DLD1 (cell line): Measurements from ENCODE around the gene MYH11.

Experiments
- in situ Hi-C: cut with HindIII; loops from 2 replicates; pipeline ENCODE4 v1.10.0; 2017; ENCODE audit warnings: low sequenced_read_pairs

MYH11 gene

DNA sequence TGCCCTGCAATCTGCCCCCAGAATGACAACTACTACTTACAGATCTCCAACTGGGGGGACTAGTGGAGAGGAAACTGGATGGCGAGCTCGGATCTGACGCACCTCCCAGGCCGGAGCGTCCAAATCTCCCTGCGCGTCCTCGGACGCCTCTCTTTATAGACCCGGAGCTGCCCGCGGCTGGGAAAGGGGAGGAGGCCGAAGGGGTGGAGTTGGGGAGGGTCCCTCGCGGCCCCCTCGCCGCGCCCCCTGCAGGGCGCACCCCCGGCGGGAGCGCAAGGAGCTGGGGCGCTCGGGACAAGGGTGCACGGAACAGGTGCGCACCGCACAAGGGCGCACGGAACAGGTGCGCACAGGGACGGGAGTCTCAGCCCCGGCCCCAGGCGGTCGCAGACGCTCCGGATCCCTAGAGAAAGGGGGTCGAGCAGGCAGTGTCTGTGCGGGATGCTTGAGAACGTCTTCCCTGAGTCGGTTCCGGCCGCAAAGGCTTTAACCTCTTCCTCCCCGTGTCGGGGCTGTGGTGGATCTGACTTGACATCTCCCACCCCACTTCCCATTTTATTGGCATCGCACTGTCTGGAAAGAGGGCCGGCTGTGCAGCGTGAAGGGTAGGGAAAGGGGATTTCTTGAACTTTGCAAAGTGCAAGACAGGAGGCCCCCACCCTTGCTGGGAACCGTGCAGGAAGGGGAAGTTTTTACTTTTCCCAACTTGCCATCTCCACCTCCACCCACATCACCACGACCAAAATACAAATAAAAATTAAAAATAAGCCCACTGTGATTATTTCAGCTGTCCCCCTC, at the start of gene MYH11:
TSS of gene MYH11 (minus strand) at position 128 of the 798 bp plus-strand sequence. CDS start 18,776 bp downstream, outside the sequence.
- in situ Hi-C loops, result no loop called here

DNA sequence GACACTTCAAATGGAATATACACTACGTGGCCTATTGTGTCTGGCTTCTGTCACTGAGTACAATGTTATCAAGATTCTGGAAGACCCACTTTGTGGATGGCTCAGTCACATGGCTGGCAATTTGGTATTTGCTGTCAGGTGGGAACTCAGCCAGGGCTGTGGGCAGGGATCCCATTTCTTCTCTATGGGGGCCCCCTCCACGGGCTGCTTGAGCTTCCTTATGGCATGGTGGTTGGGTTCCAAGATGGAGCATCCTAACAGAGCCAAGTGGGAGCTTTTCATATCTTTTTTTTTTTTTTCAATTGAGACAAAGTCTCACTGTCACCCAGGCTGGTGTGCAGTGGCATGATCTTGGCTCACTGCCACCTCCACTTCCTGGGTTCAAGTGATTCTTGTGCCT, 49.6 kb upstream of the MYH11 start:
- in situ Hi-C loops, result no loop called here

DNA sequence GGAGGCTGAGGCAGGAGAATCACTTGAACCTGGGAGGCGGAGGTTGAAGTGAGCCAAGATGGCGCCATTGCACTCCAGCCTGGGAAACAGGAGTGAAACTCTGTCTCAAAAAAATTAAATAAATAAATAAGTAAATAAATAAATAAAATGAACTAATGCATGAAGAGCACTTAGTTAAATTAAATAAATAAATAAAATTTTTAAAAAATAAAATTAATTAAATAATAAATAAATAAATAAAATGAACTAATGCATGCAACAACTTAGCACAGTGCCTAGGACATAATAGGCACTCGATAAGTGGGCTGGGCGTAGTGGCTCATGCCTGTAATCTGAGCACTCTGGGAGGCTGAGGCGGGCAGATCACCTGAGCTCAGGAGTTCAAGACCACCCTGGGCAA, 47.1 kb upstream of the MYH11 start:
- in situ Hi-C loops, result no loop called here

DNA sequence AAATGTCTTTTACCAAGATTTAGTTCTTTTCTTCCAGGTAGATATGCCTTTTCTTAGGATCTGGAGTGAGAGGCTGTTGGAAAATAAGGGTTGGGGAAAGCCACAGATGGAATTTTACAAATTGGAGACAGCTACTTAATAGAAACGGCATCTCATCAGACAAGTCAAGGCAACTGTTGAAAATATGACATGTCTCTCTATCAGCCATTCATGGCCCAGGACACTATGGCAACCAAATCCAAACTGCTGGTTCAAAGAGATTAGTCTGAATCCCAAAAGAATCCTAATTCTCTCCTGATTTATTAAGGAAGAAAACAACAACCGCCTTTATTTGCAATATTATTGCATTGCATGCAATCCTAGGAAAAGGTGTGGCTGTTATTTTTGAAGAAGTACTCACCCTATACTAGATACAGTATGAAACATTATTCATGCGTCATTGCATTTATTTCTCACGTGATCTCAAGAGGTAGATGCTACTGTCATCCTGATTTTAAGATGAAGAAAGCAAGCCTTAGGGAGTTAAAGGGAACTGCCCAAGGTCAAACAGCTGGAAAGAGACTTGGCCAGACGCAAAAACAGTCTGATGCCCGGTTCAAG, 44.2 kb upstream of the MYH11 start:
- in situ Hi-C loops, result no loop called here

DNA sequence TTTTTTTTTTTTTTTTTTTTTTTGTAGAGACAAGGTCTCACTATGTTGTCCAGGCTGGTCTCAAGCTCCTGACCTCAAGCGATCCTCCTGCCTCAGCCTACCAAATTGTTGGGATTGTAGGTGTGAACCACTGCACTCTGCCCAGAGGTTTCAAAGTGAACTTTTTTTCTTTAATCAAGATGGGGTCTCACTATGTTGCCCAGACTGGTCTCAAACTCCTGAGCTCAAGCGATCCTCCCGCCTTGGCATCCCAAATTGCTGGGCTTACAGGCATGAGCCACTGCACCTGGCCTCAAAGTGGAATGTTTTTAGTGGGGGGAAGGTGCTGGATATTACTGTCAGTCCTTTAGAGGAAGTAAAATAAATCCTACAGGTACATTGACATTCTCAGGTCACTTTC, 43.5 kb upstream of the MYH11 start:
- in situ Hi-C loops, result no loop called here

DNA sequence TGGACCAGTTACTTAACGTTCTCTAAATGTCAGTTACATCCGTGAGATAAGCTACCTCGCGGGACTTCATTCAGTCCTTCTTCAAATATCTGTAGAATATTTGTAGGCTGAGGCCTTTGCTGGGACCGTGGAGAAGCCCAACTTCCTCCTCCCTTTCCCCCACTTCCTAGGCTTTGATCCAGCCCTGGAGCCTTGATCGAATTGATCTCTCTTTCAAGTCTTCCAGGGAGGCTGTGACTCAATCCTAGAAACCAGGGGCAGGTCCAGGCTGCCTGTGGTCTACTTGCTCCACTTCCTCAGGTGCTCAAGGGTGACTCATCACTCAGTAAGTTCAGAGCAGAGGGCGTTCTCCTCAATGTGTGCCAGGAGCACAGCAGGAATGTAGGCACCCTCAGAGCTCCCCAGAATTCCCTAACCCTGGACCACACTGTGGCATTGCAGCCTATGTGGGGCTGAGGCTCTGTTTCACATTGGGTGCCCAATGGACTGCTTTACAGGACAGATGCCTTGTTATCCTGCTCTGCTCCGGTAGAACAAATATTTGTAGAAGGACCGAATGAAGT, 42.8 kb upstream of the MYH11 start:
- in situ Hi-C loops, result loop anchor here (25.0 kb wide), 1 partner anchor 88 kb away; no protein-coding TSS in a partner anchor

DNA sequence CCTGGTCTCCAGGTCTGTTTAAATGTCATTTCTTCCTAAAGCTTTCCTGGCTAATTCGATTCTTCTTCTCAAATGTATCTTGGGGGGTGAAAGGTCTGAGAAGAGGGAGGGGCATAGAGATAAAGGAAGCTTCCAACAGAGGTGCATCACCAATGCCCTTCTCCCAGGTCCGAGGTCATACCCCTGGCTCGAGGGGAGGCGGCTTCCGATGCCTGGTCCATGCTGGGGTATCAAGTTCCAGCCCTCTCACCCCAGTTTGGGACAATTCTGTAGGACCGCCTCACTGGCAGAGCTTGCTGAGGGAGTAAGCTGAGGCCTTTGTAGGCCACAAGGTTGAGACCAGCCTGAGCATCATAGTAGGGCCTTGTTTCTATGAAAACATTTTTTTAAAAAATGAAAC, 41.8 kb upstream of the MYH11 start:
- in situ Hi-C loops, result loop anchor here (25.0 kb wide), 1 partner anchor 89 kb away; no protein-coding TSS in a partner anchor

DNA sequence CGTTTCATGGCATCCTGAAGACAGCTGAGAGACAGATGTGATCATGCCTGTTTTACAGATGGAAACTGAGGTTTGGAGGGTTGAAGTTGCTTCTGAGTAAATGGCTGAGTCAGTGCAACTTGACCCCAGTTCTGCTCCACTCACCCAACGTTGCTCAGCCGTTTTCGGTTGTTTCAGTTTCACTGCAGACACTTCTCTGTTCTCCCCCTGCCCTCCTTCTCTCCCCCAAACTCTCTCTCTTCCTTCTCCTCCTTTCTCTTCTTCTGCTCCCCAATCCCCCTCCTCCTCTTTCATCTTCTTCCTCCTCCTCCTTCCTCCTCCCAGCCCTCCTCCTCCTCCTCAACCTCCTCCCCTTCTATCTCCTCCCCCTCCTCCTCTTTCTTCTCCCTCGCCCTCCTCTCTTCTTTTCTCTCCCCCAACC, 41.0 kb upstream of the MYH11 start:
- in situ Hi-C loops, result loop anchor here (25.0 kb wide), 1 partner anchor 89 kb away; no protein-coding TSS in a partner anchor

DNA sequence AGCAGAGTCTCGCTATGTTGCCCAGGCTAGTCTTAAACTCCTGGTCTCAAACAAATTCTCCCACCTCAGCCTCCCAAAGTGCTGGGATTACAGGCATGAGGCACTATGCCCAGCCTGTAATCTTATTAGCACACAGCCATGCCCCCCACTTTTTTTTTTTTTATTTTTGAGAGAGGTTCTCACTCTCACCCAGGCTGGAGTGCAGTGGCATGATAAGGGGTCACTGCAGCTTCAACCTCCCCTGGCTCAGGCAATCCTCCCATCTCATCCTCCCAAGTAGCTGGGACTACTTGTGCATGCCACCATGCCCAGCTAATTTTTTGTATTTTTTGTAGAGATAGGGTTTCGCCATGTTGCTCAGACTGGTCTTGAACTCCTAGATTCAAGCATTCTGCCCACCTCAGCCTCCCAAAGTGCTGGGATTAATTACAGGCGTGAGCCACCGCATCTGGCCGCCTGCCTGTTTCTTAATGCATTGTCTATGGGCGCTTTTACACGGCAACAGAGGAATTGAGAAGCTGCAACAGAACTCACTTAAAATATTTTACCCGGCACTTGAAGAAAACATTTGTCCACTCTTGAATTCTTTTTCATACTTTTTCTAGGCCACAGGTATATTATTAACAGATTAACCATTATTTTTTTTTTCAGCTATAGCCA, 40.4 kb upstream of the MYH11 start:
- in situ Hi-C loops, result loop anchor here (25.0 kb wide), 1 partner anchor 90 kb away; no protein-coding TSS in a partner anchor

DNA sequence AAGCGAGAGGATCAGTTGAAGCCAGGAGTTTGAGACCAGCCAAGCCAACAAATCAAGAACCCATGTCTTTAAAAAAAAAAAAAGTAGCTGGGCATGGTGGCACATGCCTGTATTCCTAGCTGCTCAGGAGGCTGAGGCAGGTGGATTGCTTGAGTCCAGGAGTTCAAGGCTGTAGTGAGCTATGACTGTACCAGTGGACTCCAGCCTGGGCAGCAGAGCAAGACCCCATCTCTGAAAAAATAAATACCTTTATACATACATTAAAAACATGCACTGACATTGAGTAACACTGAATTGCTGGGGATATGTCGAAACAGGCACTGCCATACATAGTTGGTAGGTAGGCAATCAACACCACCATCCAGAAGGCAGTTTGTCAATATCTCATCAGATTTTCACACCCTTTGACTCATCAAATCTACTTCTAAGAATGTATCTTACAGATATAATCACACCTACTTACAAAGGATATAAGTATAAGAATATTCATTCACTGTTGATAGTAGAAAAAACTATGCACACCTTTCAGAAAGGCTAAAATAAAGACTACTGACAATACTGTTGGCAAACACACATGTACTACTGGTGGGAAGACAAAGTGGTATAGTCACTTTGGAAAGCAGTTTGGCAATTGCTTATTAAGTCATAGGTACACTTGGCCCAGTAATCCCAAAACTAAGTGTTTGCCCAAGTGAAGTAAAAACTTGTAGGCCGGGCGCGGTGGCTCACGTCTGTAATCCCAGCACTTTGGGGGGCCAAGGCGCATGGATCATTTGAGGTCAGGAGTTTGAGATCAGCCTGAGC, 37.9 kb upstream of the MYH11 start:
- in situ Hi-C loops, result loop anchor here (25.0 kb wide), 1 partner anchor 93 kb away; no protein-coding TSS in a partner anchor

DNA sequence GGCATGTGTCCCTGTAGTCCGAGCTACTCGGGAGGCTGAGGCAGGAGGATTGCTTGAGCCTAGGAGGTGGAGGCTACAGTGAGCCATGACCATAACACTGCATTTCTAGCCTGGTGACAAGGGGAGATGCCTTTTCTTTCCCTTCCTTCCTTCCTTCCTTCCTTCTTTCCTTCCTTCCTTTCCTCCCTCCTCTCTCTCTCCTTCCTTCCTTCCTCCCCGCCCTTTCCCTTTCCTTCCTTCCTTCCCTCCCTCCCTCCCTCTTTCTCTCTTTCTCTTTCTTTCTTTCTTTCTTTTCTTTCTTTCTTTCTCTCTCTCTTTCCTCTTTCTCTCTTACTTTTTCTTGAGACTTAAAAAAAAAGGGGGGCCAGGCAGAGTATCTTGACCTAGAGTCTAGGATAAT, 34.7 kb upstream of the MYH11 start:
- in situ Hi-C loops, result loop anchor here (25.0 kb wide), 1 partner anchor 96 kb away; no protein-coding TSS in a partner anchor

DNA sequence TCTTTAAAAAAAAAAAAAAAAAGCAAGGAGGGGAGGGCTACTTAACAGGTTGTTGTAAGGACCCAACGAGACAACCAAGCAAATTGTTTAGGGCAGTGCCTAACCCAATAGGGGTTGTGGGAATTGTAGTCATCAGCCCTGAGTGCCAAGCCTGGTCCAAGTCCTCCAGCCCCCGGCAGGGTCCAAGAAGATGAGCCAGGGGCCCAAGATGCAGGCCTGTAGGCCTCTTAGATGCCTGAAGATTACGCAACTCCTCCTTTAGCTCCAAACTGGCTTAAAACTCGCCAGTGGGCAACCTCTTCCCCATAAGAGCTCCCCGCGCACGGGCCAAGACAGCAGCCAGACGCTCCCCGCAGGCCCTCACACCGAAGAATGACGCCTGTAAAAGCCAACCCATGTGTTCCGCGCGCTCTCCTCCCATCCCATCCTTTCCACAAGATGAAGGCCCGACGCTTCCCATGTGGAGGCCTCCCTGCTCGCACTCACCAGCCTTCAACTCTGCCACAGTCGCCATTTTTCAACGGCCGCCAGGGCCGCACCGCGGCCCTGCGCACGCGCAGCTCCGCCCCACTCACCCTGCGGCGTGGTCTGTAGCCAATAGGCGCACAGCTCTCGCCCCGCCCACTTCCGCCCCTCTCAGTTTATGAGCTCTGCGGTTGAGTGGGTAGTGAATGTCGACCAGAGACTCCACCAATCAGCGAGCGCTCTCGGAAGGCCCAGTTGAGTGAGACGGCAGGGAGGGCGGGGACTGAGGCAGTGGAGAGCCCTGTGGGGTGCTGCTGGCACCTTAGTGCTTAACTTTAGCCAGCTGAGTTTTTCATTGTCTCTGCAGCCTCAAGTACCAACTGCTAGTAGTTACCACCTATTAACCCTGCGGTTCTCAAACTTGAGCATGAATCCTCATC, 31.5 kb upstream of the MYH11 start, which contains the start of gene CEP20:
TSS of gene CEP20 (minus strand) at position 532 of the 905 bp plus-strand sequence. CDS start at position 514, 18 bp downstream.
- in situ Hi-C loops, result loop anchor here (10.0 to 25.0 kb wide), 2 partner anchors 99 to 236 kb away; no protein-coding TSS in a partner anchor

DNA sequence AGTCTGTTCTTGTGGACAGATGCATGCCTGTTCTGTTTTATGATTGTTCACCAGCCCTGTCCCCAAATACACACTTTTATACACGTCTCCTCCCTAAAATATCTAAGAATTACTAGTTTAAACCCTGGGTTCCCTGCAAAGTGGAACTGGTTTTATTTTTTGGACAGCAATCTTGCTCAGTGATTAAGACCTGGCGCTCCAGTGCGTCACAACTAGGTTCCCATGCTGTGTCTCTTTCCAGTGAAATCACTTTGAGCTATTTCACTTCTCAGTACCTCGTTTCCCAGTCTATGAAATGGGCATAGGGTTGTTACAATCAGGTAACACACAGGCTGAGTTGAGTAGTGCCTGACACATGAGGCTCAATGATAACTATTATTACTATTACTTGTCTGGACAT, 30.5 kb upstream of the MYH11 start:
- in situ Hi-C loops, result loop anchor here (10.0 to 25.0 kb wide), 2 partner anchors 100 to 238 kb away; no protein-coding TSS in a partner anchor

DNA sequence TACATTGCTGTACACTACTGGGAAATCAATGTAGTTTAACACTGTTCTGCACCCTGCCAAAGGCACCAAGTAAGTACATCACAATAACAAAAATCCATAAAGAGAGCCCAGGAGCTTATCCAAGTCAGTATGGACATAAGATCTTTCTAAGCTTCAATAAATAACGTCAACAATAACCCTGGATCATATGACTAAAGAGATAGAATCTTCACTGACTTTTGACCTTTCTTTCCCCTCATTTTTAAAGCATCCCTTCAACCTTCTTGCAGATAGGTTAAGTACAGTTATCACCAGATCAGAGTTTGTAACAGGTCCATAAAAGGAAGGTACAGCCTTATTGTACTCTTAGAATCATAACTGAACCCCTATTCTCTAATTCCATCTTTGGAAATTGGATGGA, 29.2 kb upstream of the MYH11 start:
- in situ Hi-C loops, result loop anchor here (10.0 to 25.0 kb wide), 2 partner anchors 101 to 239 kb away; no protein-coding TSS in a partner anchor

DNA sequence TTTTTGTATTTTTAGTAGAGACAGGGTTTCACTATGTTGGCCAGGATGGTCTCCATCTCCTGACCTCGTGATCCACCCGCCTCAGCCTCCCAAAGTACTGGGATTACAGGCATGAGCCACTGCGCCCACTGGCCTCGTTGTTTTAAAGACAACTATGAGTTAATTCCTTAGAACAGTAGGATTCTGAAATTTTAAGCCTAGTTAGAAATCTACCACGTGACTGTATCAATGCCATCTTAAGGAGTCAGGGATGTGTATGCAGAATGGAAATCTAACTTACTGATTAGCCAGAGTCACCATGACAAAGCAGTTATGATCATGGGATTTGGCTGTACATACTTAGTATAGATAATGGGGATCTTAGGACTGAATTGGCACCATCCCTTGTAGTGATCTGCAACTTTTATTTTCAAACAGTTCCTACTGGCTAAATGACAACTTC, 28.8 kb upstream of the MYH11 start:
- in situ Hi-C loops, result loop anchor here (10.0 to 25.0 kb wide), 2 partner anchors 102 to 239 kb away; no protein-coding TSS in a partner anchor

DNA sequence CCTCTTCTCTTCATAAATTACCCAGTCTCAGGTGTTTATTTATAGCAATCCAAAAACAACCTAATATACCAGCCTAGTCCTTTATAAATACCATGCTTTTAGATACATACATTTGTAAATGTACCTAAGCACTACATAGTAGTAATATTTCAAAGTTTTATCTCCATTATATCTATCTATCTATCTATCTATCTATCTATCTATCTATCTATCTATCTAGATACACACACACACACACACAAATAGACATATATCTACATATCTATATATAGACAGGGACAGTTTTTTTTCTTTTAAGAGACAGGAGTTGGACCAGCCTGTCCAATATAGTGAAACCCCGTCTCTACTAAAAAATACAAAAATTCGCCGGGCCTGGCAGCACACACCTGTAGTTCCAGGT, 25.7 kb upstream of the MYH11 start:
- in situ Hi-C loops, result loop anchor here (10.0 to 25.0 kb wide), 2 partner anchors 105 to 242 kb away; no protein-coding TSS in a partner anchor

DNA sequence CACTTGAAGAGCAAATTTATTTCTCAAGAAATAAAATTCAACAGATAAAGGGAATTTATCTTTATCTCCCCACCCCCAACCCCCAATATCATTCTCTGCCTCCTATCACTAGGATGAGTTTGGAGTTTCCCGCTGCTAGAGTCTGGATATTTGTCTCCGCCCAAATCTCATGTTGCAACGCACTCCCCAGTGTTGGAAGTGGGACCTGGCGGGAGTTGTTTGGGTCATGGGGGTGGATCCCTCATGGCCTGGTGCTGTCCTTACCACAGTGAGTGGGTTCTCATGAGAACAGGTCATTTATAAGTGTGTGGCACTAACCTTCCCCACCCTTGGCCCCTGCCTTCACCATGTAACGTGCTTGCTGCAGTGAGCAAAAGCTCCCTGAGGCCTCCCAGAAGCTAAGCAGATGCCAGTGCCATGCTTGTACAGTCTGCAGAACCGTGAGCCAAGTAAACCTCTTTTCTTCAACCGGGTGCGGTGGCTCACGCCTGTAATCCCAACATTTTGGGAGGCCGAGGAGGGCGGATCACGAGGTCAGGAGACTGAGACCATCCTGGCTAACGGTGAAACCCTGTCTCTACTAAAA, 25.1 kb upstream of the MYH11 start:
- in situ Hi-C loops, result loop anchor here (10.0 to 25.0 kb wide), 2 partner anchors 105 to 243 kb away; no protein-coding TSS in a partner anchor
